ENCODE data around the gene VPS39.
A peak's percentile ranks its signal among the peaks of the same experiment; 100 is the strongest.

The VPS39 gene

DNA sequence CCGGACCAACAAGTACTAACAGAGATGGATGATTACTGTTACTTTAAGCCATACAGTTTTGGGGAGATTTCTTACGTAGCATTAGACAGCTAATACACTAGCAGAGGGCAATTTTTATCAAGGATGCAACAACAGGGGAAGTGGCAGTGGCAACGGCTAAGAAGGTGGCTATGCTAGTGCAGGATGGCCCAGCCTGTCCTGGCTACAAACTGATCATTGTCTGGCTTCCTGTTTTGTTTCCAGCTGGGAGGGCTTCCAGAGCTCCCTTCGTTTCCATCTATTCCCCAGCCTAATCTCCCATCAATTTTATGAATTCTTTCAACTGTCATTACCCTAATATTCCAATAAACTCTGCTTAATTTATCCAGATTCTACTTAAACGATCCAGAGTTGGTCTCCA is 35.6 kb downstream of the VPS39 start:
- TF ChIP-seq, protein P1, sequence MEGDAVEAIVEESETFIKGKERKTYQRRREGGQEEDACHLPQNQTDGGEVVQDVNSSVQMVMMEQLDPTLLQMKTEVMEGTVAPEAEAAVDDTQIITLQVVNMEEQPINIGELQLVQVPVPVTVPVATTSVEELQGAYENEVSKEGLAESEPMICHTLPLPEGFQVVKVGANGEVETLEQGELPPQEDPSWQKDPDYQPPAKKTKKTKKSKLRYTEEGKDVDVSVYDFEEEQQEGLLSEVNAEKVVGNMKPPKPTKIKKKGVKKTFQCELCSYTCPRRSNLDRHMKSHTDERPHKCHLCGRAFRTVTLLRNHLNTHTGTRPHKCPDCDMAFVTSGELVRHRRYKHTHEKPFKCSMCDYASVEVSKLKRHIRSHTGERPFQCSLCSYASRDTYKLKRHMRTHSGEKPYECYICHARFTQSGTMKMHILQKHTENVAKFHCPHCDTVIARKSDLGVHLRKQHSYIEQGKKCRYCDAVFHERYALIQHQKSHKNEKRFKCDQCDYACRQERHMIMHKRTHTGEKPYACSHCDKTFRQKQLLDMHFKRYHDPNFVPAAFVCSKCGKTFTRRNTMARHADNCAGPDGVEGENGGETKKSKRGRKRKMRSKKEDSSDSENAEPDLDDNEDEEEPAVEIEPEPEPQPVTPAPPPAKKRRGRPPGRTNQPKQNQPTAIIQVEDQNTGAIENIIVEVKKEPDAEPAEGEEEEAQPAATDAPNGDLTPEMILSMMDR (IDR thresholded peaks at IDR 0.05; ENCODE audit: low read length, missing control alignments), result no peak
- DNase-seq (ENCODE audit: low read depth), result no peak
- no peak overlapping the region for H3K4me3 ChIP-seq (replicated peaks; ENCODE audit: low read depth, low read length)

DNA sequence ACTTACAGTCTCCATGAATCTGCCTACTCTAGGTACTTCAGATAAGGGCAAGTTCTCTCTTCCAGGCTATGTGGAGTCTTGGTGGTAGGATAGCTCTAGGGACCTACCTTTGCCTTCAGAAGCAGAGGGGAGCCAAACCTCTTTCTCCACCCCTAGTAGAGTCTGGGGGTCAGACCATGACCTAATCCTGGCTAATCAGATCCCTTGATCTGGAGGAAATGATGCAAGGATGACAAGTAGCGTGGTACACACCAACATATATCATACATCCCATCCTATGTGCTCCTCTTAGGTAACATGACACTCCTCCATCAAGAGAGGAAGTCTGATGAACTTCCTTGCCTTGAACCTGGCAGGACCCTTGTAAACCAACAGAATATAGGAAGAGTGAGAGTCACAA is 36.3 kb downstream of the VPS39 start:
- TF ChIP-seq, protein P1 (IDR thresholded peaks at IDR 0.05; ENCODE audit: low read length, missing control alignments), result no peak
- H3K4me3 ChIP-seq (replicated peaks; ENCODE audit: low read depth, low read length), result no peak overlapping the region
- DNase-seq (ENCODE audit: low read depth), result no peak

DNA sequence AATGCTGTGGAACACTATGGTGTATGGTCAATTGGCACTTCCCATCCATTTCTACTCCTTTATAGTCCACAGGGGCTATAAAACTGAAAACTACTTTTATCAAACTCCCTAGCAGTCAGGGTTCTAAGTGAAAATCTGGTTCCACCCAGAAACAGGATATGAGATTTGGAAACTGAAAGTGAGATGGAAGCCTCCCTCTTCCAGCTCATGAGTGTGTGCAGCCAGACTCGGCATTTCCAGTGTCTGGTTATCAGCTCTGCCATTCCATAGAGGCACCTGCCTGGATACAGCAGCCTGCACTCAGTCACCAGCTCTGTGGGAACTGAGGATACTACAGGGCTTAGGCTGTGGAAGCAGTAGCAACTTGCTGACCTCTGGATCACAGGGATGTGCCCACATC is 37.0 kb downstream of the VPS39 start:
- TF ChIP-seq, protein P1 (IDR thresholded peaks at IDR 0.05; ENCODE audit: low read length, missing control alignments), result no peak

DNA sequence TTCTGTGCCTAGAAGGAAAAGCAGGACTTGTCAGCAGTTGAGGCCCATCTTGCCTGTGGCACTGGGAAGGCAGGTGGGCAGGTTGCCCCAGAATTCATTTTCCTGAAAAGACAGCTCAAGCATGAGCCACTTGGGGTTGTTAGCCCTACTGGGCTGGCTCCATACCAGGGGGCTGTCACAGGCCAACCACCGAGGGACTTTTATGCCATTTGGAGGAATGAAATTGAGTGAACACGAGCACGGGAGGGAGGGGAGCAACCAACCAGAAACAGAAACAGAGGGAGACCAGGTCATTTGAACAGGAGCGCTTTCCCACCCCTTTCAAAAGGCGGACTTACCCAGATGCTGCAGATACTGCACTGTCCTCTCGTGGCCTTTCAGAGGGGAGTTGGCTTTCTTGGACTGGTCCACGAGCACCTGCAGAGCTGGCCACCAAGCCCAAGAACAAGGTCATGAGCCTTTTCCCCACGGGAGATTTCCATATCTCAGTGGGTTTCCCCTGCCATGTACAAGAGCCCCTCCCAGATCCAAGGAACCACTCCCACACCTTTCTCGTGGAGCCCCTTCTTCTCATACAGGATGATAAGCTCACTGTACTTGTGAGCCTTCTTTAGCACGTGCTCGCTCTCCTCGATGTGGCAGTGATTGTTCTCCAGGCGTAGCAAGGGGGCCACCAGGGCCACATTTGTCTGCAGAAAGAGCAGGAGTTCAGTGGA is 41.7 kb downstream of the VPS39 start:
- no peak for DNase-seq (ENCODE audit: low read depth)
- H3K4me3 ChIP-seq (replicated peaks; ENCODE audit: low read depth, low read length), result no peak overlapping the region
- TF ChIP-seq, protein P1 (IDR thresholded peaks at IDR 0.05; ENCODE audit: low read length, missing control alignments), result no peak

More for the DNA sequence above, 37.0 kb downstream of the VPS39 start:
- DNase-seq (ENCODE audit: low read depth), result no peak
- H3K4me3 ChIP-seq (replicated peaks; ENCODE audit: low read depth, low read length), result no peak overlapping the region

DNA sequence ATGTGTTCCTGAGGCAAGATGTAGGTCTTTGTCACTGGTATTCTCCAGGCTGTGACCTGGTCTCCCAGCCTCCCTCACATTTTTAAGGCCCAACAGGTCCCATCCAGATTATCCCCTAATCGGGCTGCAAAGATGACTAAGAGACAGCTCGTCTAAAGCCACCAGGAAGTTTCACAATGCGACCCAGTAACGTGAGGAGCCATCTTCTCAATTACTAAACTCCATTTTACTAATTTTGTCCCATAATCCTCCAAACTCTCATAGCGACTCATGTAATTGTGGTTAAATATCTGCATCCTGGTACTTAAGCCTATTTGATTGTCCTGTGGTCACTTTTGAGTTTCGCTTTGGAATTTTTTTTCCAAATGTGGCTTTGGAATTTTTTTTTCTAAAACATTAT is 43.0 kb downstream of the VPS39 start:
- TF ChIP-seq, protein P1 (IDR thresholded peaks at IDR 0.05; ENCODE audit: low read length, missing control alignments), result no peak
- DNase-seq (ENCODE audit: low read depth), result peak; percentile 15
- H3K4me3 ChIP-seq (replicated peaks; ENCODE audit: low read depth, low read length), result no peak overlapping the region

DNA sequence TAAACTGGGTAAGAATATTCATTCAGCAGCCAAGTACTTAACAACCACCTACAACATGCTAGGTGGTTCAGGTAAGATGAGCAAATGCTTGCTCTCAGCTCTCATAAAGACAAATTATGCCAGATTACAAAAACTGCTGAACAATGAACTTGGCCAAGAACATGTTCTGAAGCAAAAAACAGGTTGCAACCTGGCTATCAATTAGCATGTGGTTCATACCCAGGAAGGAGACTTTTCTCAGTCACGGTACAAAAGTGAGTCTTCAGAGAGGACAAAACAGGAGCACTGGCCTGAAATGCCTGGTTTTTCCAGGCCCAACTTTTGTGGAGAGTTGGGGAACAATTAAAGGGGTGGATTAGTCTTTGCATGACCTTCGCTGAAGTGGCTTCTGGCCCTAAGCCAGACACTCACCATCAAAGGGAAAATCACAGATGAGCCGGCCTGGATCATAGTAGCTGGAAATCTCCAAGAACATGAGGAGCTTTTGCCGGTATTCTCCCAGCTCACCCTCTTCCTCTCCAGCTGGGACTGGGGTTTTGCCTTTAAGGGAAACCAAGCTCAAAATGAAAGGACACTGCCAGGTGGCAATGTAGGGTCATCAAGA is 44.1 kb downstream of the VPS39 start:
- DNase-seq (ENCODE audit: low read depth), result no peak
- no peak overlapping the region for H3K4me3 ChIP-seq (replicated peaks; ENCODE audit: low read depth, low read length)
- TF ChIP-seq, protein P1 (IDR thresholded peaks at IDR 0.05; ENCODE audit: low read length, missing control alignments), result no peak

DNA sequence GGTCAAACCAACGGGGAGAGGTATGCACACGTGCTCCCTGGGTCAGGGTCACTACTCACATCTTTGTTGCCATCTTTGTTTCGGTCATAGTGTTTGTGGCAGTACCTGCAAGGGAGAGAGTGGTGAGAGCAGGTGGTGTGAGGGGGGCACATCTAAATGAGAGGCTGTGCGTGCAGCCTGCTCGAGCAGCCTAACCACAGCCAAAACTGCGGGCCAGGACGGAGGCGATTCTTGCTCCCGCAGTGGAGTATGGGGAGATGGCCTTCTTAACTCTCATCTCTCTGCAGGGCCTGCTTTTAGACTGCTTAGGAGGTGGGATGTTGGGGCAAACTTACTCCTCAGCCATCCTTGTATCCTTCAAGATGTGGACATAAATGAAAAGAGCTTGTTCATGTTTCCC is 44.8 kb downstream of the VPS39 start:
- H3K4me3 ChIP-seq (replicated peaks; ENCODE audit: low read depth, low read length), result no peak overlapping the region
- TF ChIP-seq, protein P1 (IDR thresholded peaks at IDR 0.05; ENCODE audit: low read length, missing control alignments), result no peak
- DNase-seq (ENCODE audit: low read depth), result no peak

Data from fibroblast of pulmonary artery (primary cell).